ENCODE measurements around the gene ATXN2.
"Not testable (repeated sequence)": the region's sequence is repeated elsewhere in the genome, so short reads cannot be mapped to it uniquely, and the experiment has no call there.

The ATXN2 gene

DNA sequence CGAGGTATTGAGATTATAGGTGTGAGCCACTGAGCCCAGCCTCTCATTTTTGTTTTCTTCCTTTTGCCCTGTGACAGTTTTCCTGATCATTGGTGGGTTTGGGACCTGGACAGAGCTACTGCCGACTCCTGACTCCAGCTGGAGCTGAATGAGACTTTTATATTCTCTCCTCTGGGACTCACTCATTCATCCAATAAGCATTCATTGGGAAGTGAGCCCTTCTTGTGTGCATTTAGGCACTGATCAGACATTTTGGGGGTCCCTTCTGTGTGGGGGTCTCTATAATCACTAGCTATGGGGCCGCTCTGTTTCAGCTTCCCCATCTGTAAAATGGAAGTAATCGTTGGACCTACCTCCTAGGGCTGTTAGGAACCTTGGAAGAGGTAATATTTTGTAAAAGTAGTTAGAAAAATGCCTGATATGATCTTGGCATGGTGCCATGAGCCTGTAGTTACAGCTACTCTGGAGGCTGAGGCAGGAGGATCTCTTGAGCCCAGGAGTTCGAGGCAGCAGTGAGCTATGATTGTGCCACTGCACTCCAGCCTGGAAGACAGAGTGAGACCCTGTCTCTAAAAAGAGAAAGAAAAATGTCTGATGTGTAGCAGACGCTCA lies 186.2 kb downstream of the ATXN2 start:
- no peak for DNase-seq

DNA sequence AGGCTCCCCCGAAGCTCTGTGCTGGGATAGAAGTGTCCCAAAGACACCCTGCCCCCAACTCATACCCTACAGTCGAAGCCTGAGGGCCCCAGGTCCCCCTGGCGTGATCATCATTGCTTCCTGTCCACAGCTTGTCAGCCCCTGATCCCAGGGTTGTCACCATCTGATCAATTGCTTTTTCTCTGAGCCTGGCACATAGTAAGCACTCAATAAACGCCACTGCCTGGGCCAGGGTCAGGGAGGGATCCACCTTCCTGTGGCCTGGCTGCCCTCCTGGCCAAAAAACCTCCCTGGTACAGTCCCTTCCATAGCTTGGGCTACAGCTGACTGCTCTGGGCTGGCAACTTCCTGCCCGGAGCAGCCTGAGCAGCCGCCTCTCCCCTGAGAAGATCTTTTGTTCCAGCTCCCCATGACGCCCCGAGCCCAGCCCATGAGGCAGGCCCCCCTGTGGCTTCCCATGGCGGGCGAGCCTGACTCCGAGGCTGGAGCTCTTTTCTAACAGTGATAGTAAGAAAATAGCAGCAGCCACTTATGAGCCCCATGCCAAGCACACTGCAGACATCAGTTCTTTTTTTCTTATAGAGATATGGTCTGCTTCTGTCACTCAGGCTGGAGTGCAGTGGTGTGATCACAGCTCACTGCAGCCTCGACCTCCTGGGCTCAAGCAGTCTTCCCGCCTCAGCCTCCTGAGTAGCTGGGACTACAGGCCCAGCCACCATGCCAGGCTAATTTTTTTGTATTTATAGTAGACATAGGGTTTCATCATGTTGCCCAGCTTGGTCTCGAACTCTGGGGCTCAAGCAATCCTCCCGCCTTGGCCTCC lies 186.9 kb downstream of the ATXN2 start:
- no peak for DNase-seq

DNA sequence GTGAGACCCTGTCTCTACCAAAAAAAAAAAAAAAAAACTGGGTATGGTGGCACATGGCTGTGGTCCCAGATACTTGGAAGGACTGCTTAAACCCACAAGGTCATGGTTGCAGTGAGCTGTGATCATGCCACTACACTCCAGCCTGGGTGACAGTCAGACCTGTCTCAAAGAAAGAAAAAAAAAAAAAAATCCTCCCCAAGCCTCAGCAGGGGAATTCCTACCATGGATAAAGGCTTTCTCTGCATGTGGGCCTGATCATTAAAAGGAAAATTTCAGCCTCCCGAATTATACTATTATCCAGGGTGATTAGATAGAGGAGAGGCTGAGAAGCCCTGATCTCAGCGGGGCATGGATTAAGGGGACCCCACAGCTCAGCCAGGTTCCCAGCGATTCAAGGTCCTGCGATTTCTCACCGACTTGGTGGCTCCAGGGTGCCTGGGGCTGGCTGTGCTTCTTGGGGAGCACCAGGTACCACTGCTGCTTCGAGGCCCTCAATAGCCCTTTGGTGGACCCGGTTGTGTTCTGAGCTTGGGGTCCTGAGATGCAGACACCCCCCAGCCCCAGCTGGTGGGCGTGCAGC lies 187.8 kb downstream of the ATXN2 start:
- DNase-seq, result no peak

DNA sequence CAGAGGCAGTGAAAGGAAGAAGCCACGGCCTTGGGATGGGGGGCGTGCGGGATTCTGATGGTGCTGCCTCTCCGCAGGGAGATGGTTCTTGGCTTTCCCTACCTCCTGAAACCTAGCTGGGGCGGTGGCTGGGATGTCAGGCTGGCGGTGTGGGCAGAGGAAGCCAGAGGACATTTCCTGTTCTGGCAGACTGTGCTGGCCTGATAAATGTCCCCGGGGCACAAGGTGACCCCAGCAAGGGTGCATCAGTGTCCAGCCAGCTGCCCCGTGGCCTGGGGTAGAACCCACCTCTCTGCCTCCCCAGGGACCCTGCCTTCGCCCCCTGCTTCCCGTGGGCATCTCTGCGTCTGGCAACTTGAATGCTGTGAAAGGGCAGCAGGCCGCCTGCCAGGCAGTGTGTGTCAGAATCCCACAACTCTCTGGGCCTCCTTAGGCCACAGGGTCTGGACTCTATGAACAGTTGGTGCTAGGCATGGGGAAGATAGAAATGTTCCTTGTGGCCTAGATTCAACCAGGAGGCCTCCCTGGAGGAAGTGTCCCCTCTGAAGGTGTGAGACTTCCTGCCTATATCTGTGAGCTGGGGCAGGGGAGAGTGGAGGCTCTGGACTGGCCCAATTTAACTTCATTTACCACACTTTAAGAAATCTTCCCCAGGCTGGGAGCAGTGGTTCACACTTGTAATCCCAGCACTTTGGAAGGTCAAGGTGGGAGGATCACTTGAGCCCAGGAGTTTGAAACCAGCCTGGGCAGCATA lies 188.5 kb downstream of the ATXN2 start:
- no peak for DNase-seq

DNA sequence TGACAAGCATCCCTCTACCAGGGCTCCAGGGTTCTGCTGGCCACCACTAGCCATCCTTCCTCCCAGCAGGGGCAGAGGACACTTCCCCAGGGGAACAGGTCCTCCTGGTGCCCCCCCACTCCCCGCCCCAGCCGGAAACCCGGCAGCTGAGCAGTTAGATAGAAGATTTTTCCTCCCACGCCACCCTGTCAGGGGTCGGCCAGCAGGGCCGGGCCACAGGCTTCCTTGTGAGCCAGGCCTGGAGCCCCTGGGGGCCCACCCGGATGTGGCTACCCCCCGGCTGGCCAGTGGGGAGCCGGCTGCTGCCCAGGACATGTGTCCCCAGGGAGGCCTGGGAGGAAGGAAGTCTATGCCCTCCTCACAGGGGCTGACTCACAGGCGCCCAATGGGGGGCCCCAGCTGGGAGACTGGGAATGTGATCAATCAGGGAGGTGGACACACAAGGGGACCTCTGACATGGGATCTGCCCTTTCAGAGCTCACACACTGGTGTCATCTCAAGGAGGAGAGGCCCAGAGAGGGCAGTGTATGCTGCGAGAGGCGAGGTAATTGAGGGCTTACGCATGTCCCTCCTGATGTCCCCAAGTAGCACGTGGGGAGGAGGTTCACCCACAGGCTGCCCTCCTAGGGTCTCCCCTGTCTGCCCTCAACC lies 189.2 kb downstream of the ATXN2 start:
- DNase-seq, result no peak

DNA sequence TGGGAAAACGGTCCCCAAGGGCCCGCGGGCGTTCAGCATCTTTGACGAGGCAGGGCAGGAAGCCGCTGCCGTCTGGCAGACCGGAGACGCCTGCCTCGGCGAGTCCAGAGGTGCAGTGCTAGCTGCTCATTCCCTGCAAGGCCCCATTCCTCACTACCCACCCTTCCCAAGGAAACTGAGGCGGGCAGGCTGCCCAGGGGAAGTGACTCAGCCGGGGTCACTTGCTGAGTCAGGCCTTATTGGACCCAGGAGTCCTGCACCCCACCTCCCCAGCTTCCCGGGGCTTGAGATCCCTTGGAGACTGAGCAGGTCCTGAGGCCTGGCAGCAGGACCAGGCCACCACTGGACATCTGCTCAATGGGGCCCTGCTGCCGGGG lies 189.7 kb downstream of the ATXN2 start:
- DNase-seq, result no peak

DNA sequence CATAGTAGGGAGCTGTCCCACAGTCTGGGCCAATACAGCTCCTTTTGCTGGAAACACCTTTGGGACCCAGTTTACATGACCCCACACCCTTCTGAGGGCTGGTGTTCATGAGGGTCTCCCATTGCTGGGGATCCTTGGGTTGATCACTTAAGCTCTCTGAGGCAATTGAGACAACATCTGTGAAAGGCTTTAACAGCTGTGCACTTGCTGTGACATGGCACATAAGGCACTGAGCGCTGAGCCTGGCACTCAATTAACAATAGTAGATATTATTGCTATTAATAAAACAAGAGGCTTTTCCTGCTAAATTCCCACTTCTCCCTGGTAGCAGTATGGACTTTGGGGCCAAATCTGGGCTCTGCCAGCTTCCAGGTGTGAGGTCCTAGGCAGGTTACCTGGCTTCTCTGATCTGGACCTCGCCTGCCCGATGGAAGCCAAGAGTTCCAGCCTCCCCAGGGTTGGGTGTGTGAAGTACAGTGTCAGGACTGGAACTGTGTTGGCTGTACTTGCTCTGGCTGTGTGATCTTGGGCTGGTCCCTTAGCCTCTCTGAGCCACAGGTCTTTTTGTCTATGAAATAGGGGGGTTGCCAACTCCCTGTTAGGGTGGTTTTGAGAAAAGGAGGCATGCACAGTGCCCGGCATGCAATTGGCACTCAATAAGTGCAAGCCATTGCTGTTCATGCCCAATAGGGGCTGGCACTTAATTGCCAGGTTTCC lies 190.3 kb downstream of the ATXN2 start:
- no peak for DNase-seq

DNA sequence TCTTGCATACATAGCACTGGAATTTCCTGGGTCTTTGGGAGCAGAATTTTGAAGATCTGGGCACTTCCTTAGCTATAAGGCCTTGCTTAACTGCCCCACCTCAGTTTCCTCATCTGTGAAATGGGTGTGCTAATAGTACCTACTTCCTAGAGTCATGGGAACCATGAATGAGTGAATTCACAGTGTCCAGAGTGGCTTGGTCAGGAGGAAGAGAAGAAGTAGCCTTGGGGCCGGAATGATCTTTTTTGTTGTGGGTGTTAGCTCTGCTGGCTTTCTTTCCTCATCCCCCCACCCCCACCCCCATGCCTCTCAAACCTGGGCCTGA lies 191.0 kb downstream of the ATXN2 start:
- no peak for DNase-seq

DNA sequence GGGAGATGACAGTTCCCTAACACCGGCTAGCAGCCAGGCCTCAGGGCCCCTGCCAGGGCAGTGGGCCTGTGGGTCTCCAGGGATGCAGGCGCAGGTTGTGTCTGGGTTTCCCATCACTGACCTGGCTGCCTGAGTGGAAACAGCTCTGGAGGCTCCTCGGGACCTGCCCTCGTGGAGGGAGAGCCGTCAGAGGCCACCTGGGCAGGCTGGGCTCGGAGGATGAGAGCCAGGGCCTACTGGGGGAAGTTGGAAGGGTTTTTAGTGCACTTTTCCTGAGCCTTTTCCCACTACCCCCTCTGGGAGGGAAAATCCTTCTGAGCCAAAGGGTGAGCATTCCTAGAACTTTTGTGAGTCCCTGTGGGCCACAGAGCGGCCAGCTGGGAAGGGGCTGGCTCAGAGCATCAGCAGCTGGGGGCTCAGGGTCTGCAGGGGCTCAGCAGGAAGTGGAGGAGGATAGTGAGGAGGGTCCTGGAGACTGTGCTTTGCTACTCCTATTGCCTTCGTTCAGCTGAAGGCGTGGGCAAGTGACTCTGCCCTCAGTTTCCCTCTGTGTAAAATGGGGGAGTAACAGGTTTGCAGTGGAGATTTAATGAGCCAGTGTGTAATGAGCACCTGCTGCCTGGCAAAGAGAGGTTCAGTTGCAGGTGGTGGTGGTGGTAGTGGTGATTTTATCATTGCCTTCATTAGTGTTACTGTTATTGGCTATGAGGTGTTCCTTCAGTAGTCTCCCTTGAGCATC lies 191.6 kb downstream of the ATXN2 start:
- DNase-seq, result no peak

DNA sequence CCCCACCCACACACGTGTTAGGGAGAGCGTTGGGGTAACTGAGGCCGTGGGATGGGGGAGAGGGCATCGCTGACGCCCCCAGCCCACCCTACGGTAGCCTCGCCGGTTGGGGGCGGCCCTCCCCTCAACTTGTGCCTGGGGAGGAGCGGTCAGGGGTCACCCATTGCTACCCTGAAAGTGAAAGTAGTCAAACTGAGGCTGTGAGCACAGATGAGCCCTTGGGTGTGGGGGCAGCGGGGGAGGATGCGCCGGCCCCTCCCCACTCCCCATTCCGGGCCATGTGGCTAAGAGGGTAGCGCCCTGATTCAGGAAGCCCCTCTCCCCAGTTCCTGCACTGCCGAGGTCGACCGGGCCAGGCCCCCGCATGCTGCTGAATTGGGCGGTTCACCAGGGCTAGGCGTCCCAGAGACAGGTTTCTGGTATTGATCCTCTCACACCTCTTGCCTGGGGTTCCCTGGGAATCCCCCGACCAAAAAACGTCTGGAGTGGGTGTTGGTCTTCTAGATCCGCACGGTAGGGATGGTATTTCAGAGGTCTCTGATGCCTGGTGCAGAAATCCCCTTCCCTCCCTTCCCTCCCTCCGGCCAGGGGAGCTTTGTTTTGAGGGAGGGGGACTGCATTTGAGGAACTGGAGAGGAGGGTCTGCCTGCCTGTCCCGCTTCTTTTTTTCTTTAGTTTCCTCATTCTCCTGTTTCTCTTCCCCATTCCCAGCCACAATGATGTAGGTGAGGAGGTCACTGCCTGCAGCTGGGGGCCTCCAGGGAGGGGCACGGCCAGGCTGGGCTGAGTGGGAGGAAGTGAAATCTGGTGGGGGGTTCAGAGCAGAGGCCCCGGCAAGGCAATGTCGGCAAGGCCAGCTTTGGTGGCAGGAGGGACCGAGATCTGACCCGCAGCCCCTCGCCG lies 192.4 kb downstream of the ATXN2 start:
- DNase-seq, result peak; percentile 54

DNA sequence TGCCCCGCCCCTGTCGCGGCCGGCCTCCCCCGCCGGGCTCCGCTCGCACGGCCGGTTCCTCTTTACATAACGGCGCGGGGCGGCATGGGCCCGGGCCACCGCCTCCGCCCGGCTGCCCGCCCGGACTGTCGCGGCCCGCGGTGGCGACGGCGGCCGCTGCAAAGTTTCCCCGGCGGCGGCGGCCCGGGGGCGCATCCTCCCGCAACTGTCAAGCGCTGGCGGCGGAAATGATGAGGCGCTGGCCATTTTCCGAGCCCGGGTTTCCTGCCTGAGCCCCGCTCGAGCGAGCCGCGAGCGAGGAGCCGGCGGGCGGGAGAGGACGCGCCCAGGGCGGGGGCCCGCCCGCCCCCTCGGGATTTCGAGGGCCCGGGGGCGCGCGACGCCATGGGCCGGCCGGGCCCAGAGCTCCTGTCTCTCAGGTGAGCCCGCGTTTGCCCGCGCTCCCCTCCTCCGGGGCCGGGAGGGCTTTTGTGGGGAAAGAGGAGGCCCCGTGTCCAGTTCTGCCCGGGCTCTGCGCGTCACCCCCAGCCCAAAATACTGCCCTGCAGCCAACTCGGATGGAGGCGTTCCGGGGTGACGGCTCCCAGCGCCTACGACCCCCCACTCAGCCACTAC lies 193.1 kb downstream of the ATXN2 start, which contains the start of gene SH2B3:
Gene SH2B3 (plus strand): TSS at position 65 of the 615 bp plus-strand sequence. CDS start 12,223 bp downstream, outside the sequence.
- DNase-seq, result peak; percentile 80

DNA sequence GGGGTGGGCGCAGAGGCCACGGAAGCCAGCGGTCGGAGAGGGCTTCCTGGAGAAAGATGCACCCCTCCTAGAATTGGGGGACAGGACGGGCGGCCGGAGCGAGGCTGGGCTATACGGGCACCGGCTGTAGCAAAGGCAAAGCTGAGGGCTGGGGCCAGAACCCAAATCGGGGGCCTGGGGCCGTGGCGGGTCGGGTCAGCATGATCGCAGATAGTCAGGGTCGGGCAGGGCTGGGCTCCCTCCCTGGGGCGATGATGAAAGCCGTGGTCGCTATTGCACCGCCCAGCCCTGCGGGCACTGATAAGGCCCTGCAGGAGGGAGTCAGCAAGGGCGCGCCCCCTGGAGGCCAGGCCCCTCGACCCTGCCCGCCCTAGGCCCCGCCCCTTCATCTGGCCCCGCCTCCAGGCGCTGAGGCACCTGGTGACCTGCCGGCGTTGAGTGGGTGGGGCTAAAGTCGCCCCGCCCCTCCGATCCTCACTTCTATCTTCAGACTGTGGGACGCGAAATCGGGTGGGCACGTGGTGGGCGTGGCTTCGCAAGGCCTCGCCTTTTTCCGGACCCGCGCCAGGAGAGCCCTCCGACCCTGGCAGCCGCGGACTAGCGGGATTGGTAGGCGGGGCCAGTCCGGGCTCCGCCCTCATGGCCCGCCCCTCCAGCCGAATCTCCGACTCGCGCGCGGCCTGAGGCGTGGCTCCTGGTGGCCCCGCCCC lies 193.8 kb downstream of the ATXN2 start:
- peak; percentile 98 for DNase-seq

DNA sequence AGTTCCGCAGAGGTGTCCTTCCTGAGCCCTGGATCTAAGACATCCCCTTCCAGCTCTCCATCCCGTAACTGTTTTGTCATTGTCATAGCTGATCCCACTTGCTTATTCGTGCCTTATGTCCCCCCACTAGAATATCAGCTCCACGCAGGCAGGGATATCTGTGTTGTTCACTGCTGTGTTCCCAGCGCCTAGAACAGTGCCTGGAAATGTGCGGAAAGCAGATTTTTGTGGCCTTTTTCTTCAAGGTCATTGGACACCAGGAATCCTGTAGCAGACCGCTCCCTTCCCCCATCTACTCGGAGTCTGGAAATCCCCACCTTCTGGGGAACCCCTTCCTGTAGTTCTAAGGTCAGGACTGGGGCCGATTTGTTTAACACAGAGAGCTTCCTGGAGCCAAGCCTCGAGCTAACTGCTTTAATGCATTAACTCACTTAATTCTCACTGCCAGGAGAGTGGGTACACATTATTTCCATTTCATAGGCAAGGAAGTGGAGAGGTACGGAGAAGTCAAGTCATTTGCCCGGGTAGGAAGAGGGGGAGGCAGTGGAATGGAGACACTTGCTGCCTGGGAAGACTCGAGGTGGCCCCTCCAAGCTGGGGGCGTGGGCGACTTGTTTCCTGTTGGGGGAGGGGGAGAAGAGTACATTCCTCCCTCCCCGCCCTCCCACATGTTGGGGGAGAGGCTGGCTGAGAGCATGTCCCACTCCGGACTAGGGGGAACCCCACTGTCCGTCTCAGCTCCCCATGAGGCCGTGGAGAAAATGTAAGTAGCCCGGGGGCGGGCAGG lies 194.6 kb downstream of the ATXN2 start:
- DNase-seq, result peak; percentile 69

DNA sequence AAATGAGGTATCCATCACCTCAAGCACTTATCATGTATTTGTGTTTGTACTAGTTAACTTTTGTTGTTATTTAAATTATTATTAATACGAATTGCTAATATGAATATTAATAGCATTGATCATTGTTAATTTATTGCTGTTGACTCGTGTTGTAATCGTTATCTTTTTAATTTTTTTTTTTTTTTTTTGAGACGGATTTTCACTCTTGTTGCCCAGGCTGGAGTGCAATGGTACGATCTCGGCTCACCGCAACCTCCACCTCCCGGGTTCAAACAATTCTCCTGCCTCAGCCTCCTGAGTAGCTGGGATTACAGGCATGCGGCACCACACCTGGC lies 196.7 kb downstream of the ATXN2 start:
- not testable (repeated sequence) for DNase-seq
